Osteoblast (primary cell): Measurements from ENCODE around the gene PTPRR. TPM values are rescaled to one million over a fixed set of nuclear protein-coding genes. Genes with fewer than 3 reads are reported as not detected.

Experiments used
- DNase-seq: peaks from one replicate; pipeline ENCODE4 v3.0.0; 2011; ENCODE audit warnings: low spot score, mixed read lengths; ENCODE audit not compliant: insufficient read length; ENCODE audit errors: missing footprints
- H2AFZ ChIP-seq: 2 replicates; pipeline ENCODE4 v1.6.0; 2011; ENCODE audit warnings: mild to moderate bottlenecking, low read length
- H3K27ac ChIP-seq: 2 replicates; pipeline ENCODE4 v1.5.1; 2011; ENCODE audit warnings: mild to moderate bottlenecking, low read depth, low read length, moderate library complexity
- H3K27me3 ChIP-seq: 2 replicates; pipeline ENCODE4 v1.6.0; 2012; ENCODE audit warnings: mild to moderate bottlenecking, control low read depth, inconsistent platforms, low read length, moderate library complexity; ENCODE audit not compliant: insufficient read depth
- H3K36me3 ChIP-seq: 2 replicates; pipeline ENCODE4 v1.5.1; 2011; ENCODE audit warnings: mild to moderate bottlenecking, low read length, control low read depth, moderate library complexity; ENCODE audit not compliant: insufficient read depth
- H3K4me1 ChIP-seq: 2 replicates; pipeline ENCODE4 v1.5.1; 2011; ENCODE audit warnings: mild to moderate bottlenecking, low read length, control low read depth, moderate library complexity; ENCODE audit not compliant: insufficient read depth
- H3K4me2 ChIP-seq: 2 replicates; pipeline ENCODE4 v1.6.0; 2011; ENCODE audit warnings: mild to moderate bottlenecking, low read length; ENCODE audit not compliant: insufficient read depth
- H3K4me3 ChIP-seq: fragments of 200-600 bp; sonication (generic); 3 replicates; pipeline ENCODE4 v1.5.1; 2012; ENCODE audit warnings: mild to moderate bottlenecking, low read length, inconsistent platforms; ENCODE audit not compliant: insufficient read depth
- H3K79me2 ChIP-seq: 2 replicates; pipeline ENCODE4 v1.6.0; 2012; ENCODE audit warnings: mild to moderate bottlenecking, low read length, control low read depth, inconsistent platforms; ENCODE audit not compliant: insufficient read depth
- H3K9me3 ChIP-seq: 2 replicates; pipeline ENCODE4 v1.5.1; 2011; ENCODE audit warnings: low read depth, low read length, control low read depth
- H4K20me1 ChIP-seq: 2 replicates; pipeline ENCODE4 v1.6.0; 2012; ENCODE audit warnings: mild to moderate bottlenecking, low read length, control low read depth; ENCODE audit not compliant: insufficient read depth
- CTCF ChIP-seq: IDR thresholded peaks from 2 replicates; pipeline ENCODE4 v1.5.1; 2011; ENCODE audit warnings: mild to moderate bottlenecking, low read depth, low read length, moderate library complexity; ENCODE audit errors: extremely low read depth
- total RNA-seq: library from RNA; depleted of rRNA; stranded (reverse); fragments of >200 nt; gene quantifications from 2 replicates; pipeline ENCODE4 v1.2.3, GENCODE V29; 2012

The PTPRR gene
- total RNA-seq, 1 donor, result not detected

- no peak for TF ChIP-seq CTCF
- no peaks in the 10 kb centered on the region for H3K36me3 ChIP-seq
- H3K79me2 ChIP-seq, result no peaks in the 10 kb centered on the region
- H3K4me1 ChIP-seq, result no peaks in the 10 kb centered on the region
- H2AFZ ChIP-seq, result no peak overlapping the region
- no peak overlapping the region for H3K27ac ChIP-seq
- H3K9me3 ChIP-seq, result no peaks in the 10 kb centered on the region
- DNase-seq, result no peak
- H3K27me3 ChIP-seq, result peaks cover 5% of the 10 kb centered on the region
- H3K4me3 ChIP-seq, result no peak overlapping the region
- no peak overlapping the region for H3K4me2 ChIP-seq
- no peaks in the 10 kb centered on the region for H4K20me1 ChIP-seq
These were observed 1.4 kb downstream of the PTPRR start for GRCh38 chr12:70919176-70919575.

DNA sequence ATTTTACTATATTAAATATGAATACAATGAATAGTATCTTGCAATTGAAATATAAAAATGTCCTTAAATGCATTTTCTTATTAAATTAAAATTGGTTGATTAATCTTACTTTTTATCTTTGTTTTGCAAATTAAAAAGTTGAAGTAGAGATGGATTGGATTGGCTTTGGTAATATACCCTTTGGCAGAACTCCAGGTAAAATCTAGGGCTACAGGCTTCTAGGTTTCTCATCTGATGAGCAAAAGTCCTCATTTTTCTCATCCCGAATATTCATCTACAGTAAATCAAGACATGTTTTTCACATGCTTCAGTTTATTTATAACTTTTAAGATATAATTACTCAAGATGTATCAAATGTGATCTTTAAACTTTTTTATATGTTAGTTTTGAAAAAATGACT is 2.2 kb downstream of the PTPRR start:
- Histone ChIP-seq H3K36me3 (no peaks in the 10 kb centered on the region), H3K27me3 (peaks cover 5% of the 10 kb centered on the region), H3K4me1 (no peaks in the 10 kb centered on the region), H3K4me3 (no peak overlapping the region), H3K9me3 (no peaks in the 10 kb centered on the region), H3K79me2 (no peaks in the 10 kb centered on the region), H2AFZ (no peak overlapping the region), H4K20me1 (no peaks in the 10 kb centered on the region), H3K4me2 (no peak overlapping the region), H3K27ac (no peak overlapping the region)
- TF ChIP-seq CTCF, result no peak
- no peak for DNase-seq

GRCh38 chr12:70910666-70911065 is 9.9 kb downstream of the PTPRR start:
- H3K79me2 ChIP-seq, result no peaks in the 10 kb centered on the region
- no peak for TF ChIP-seq CTCF
- no peak for DNase-seq
- H3K27me3 ChIP-seq, result no peaks in the 10 kb centered on the region
- H3K4me1 ChIP-seq, result no peaks in the 10 kb centered on the region
- H3K4me3 ChIP-seq, result no peak overlapping the region
- H3K9me3 ChIP-seq, result no peaks in the 10 kb centered on the region
- no peak overlapping the region for H3K27ac ChIP-seq
- H3K4me2 ChIP-seq, result no peak overlapping the region
- H2AFZ ChIP-seq, result no peak overlapping the region
- H3K36me3 ChIP-seq, result no peaks in the 10 kb centered on the region
- no peaks in the 10 kb centered on the region for H4K20me1 ChIP-seq

- Histone ChIP-seq H3K27ac (no peak overlapping the region), H3K4me1 (no peaks in the 10 kb centered on the region), H3K9me3 (no peaks in the 10 kb centered on the region), H3K4me3 (no peak overlapping the region), H3K27me3 (no peaks in the 10 kb centered on the region), H2AFZ (no peak overlapping the region), H4K20me1 (no peaks in the 10 kb centered on the region), H3K4me2 (no peak overlapping the region), H3K79me2 (no peaks in the 10 kb centered on the region), H3K36me3 (no peaks in the 10 kb centered on the region)
- TF ChIP-seq CTCF, result no peak
- no peak for DNase-seq
These were observed 11.6 kb downstream of the PTPRR start for GRCh38 chr12:70908978-70909377.
